Naive B cell (primary cell): ENCODE data around the gene TOMM22. TPM values are rescaled to one million over a fixed set of nuclear protein-coding genes. Genes with fewer than 3 reads are reported as not detected.

Experiments used
- ATAC-seq, 2 donors: fragments of 150-1000 bp; cut with Tn5 transposase; 2 replicates each; pipeline ENCODE4 v1.10.0; 2021; ENCODE audit warnings: low read depth in 2 of 2, mild to moderate bottlenecking in 2 of 2, moderate library complexity in 2 of 2
- DNase-seq: peaks from one replicate; pipeline ENCODE4 v3.0.0; 2022
- H3K27ac Mint-ChIP-seq, 6 donors: one replicate each; pipeline ENCODE4 v1.8.0; 2020 to 2022; ENCODE audit warnings: mild to moderate bottlenecking in 6 of 6, mixed read lengths in 6 of 6, moderate library complexity in 5 of 6, inconsistent platforms in 2 of 6
- H3K27me3 Mint-ChIP-seq, 3 donors: one replicate each; pipeline ENCODE4 v1.8.0; 2021 to 2022; ENCODE audit warnings: mixed read lengths in 3 of 3, mild to moderate bottlenecking in 1 of 3
- H3K36me3 Mint-ChIP-seq, 2 donors: one replicate each; pipeline ENCODE4 v1.8.0; 2020 to 2022; ENCODE audit warnings: mixed read lengths in 2 of 2, inconsistent platforms in 1 of 2, mild to moderate bottlenecking in 1 of 2
- H3K4me1 Mint-ChIP-seq, 3 donors: one replicate each; pipeline ENCODE4 v1.8.0; 2020 to 2022; ENCODE audit warnings: mixed read lengths in 3 of 3, inconsistent platforms in 1 of 3, mild to moderate bottlenecking in 1 of 3, moderate library complexity in 1 of 3
- H3K4me3 Mint-ChIP-seq, 8 donors: one replicate each; pipeline ENCODE4 v1.8.0; 2020 to 2022; ENCODE audit warnings: mild to moderate bottlenecking in 8 of 8, mixed read lengths in 8 of 8, moderate library complexity in 8 of 8, inconsistent platforms in 2 of 8
- H3K9me3 Mint-ChIP-seq, 7 donors: one replicate each; pipeline ENCODE4 v1.8.0; 2020 to 2022; ENCODE audit warnings: mixed read lengths in 7 of 7, mild to moderate bottlenecking in 5 of 7, inconsistent platforms in 2 of 7, moderate library complexity in 1 of 7
- polyA plus RNA-seq, 6 donors: library from polyadenylated mRNA; unstranded; fragments of 300-500 nt; fragmentation: Illumina TruSeq; gene quantifications; one replicate each; pipeline ENCODE4 v1.2.3, GENCODE V29; 2021; ENCODE audit warnings: low read depth in 6 of 6

TOMM22 gene
- polyA plus RNA-seq, 6 donors from 2014 or later: 59.6 to 78.7 (median 71.0) TPM

DNA sequence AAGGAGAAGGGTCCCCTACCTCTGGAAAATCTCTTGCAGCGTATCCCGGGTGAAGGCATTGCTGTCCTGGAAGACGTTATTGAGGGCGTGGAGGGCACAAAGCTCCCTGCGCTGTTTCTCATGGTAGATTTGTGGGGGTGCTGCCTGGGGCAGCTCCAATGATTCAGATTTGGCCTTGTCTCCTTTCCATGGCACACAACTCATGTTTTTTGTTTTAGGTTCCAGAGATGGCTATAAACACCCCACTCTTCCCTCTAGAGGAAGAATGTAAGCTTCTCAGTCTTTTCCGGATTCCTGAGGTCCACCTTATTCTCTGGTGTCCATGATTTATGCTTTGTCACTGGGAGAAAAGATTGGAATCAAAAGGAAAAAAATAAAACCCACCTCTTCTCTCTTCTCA lies 18.0 kb downstream of the TOMM22 start:
- H3K36me3 Mint-ChIP-seq: no peaks in the 10 kb centered on the region
- peaks cover 35 to 58% (median 39%) of the 10 kb centered on the region in 3 donors for H3K4me1 Mint-ChIP-seq
- ATAC-seq (no peak), DNase-seq (no peak)
- peak overlapping the region; percentile 81 to 99 (median 92) for H3K4me3 Mint-ChIP-seq
- no peaks in the 10 kb centered on the region for H3K9me3 Mint-ChIP-seq
- H3K27me3 Mint-ChIP-seq: peaks cover 0 to 4% (median 0%) of the 10 kb centered on the region in 3 donors
- H3K27ac Mint-ChIP-seq: peak overlapping the region; percentile 96 to 100 (median 98)

DNA sequence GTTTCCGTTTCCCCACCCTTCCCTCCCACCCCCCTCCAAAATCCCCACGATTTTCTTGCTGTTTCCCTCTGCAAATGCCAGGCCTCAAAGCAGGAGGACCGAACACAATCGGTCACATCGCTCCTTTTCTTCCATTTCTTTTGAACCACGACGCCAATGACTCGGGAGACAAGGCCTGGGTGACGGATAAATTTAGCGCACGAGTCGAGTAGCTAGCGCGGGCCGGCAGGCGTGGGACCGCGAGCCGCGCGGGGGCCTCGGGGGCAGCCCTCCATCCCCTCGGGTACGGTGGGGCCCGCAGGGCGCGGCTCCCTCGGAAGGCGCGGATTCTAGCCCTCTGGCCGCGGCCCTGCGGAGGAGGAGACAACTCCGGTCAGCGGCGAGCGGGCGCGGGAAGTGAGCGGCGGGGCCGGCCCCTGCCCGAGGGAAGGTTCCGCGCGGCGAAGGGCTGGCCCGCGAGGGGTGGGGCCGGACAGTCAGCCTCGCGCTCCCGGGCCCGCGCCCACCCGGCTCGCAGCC lies 18.6 kb downstream of the TOMM22 start:
- Mint-ChIP-seq H3K27ac (peak overlapping the region; percentile 96 to 100 (median 99)), H3K36me3 (no peaks in the 10 kb centered on the region), H3K4me1 (peaks cover 40 to 61% (median 44%) of the 10 kb centered on the region in 3 donors), H3K9me3 (no peaks in the 10 kb centered on the region), H3K4me3 (peak overlapping the region; percentile 81 to 99 (median 95)), H3K27me3 (peaks cover 0 to 4% (median 0%) of the 10 kb centered on the region in 3 donors)
- DNase-seq: no peak
- ATAC-seq: peak in 1 of 2 donors; percentile 2

DNA sequence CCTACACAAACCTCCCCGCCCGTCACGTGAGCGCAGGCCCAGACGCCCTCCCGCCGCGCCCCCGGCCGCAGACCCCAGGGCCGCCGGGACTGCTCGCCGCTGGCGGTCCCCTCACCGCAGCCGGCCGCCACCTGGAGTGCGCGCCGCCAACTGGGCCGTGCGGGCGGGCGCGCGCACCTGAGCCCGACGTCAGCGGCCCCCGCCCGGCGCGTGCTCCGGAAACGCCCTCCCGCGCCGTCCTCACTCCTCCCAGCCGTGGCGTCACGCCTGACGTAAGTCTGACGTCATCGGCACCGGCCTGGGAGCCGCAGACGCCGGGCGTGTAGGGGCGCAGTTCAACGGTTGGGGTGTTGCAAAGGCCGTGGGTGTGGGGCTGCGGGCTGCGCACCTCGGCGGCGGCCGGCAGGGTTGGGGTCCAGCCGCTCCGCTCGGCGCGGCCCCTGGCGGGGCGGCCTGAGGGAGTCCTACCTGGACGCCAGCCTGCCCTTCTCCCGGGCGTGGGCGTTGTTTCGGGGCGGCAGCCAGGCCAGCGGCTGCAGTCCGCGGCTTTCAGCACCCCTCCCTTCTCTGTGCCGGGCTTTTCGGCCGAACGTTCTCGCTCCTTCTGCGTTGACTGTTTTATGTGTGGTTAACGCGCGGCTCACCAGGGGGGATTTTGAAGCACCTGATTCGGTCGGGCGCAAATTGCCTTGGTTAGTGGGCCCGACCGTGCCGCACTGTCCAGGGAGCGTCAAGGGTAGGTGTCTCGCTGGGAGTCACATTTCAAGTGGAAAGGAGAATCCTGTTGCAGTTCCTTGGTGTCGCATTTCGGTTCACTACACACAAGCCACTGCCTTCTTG lies 19.3 kb downstream of the TOMM22 start, which contains the start of gene JOSD1:
TSS of gene JOSD1 (minus strand) at position 155 of the 840 bp plus-strand sequence. CDS start 956 bp downstream, outside the sequence.
- no peaks in the 10 kb centered on the region for H3K36me3 Mint-ChIP-seq
- H3K4me3 Mint-ChIP-seq: peak within 1 kb of the TSS; percentile 81 to 99 (median 96)
- H3K27me3 Mint-ChIP-seq: peaks cover 0 to 4% (median 0%) of the 10 kb centered on the region in 3 donors
- no peaks in the 10 kb centered on the region for H3K9me3 Mint-ChIP-seq
- DNase-seq (peak; percentile 100), ATAC-seq (peak; percentile 53 to 59)
- peak within 1 kb of the TSS; percentile 97 to 100 (median 100) for H3K27ac Mint-ChIP-seq
- H3K4me1 Mint-ChIP-seq: peaks cover 40 to 61% (median 44%) of the 10 kb centered on the region in 3 donors

DNA sequence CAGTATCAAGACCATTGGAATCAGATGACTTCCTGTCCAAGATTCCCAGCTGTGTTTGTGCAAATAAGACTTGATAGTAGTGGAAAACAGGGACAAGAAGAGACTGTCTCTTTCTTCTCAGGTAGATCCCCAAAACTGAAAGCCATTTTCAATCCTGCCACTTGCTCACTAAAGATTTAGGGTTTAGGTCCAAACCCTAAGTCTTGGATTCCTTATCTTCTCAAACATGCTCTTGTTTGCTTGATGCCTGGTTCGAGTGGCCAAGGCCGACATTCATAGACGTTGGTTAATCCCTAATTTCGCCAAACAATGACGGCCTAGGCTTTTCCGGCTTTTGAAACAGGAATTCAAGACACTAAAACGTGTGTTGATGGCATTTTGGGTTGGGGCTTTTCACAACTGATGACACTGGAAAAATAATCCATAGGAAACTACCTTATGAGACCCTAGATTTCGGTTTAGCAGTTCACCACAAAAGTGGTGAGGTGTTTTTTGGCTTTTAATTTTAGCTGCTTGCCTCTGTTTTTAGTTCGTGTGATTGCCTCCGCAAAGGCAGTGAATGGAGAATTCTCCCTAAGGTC lies 23.0 kb downstream of the TOMM22 start:
- no peaks in the 10 kb centered on the region for H3K9me3 Mint-ChIP-seq
- H3K36me3 Mint-ChIP-seq: no peaks in the 10 kb centered on the region
- peak overlapping the region; percentile 71 to 94 (median 92) for H3K4me3 Mint-ChIP-seq
- peaks cover 48 to 62% (median 55%) of the 10 kb centered on the region in 3 donors for H3K4me1 Mint-ChIP-seq
- peak overlapping the region; percentile 89 to 100 (median 99) for H3K27ac Mint-ChIP-seq
- DNase-seq (no peak), ATAC-seq (no peak)
- peaks cover 0 to 4% (median 0%) of the 10 kb centered on the region in 3 donors for H3K27me3 Mint-ChIP-seq

DNA sequence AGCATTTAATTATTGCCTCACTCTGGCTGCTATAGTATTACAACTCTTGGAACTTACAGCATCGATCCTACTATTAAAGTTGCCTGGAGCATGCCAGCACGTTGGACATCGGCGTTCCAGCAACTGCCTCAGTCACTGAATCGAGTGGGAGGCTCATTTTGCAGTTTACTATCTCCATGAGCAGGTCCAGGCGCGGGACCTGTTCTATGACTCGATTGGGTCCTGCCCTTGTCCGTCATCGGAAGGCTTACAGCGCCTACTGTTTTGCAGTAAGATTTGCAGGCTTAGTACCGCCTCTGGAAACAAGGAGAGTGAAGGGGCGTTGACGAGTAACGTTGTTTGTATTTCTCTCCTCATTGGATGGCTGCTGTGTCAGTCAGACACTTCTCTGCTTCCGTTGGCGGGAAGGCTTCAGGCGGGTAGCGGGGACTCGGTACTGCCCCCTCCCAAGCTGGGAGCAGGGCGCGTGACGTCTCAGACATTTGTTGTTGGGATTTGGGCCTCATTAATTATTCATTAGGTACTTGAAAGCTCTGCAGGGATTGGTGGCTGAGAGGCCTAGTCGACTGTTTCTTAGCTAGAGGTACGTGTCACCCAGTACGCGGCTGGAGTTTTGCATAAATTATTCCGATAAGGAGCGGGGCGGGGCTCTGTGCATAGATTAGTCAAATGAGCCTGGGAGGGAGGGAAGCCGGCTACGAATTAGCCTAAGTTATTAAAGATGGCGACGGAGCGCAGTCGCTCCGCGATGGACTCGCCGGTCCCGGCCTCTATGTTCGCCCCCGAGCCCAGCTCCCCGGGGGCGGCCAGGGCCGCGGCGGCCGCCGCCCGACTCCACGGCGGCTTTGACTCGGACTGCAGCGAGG lies 23.7 kb downstream of the TOMM22 start, which contains the start of gene GTPBP1:
TSS of gene GTPBP1 (plus strand) at position 710 of the 866 bp plus-strand sequence. CDS start at position 722, 12 bp downstream.
- H3K4me1 Mint-ChIP-seq: peaks cover 48 to 64% (median 55%) of the 10 kb centered on the region in 3 donors
- peak within 1 kb of the TSS; percentile 92 to 100 (median 99) for H3K27ac Mint-ChIP-seq
- H3K4me3 Mint-ChIP-seq: peak within 1 kb of the TSS; percentile 87 to 95 (median 92)
- DNase-seq (peak; percentile 98), ATAC-seq (peak; percentile 66 to 67)
- H3K36me3 Mint-ChIP-seq: peaks cover 0 to under 1% of the 10 kb centered on the region in 2 donors
- H3K27me3 Mint-ChIP-seq: peaks cover 0 to 4% (median 0%) of the 10 kb centered on the region in 3 donors
- H3K9me3 Mint-ChIP-seq: no peaks in the 10 kb centered on the region

DNA sequence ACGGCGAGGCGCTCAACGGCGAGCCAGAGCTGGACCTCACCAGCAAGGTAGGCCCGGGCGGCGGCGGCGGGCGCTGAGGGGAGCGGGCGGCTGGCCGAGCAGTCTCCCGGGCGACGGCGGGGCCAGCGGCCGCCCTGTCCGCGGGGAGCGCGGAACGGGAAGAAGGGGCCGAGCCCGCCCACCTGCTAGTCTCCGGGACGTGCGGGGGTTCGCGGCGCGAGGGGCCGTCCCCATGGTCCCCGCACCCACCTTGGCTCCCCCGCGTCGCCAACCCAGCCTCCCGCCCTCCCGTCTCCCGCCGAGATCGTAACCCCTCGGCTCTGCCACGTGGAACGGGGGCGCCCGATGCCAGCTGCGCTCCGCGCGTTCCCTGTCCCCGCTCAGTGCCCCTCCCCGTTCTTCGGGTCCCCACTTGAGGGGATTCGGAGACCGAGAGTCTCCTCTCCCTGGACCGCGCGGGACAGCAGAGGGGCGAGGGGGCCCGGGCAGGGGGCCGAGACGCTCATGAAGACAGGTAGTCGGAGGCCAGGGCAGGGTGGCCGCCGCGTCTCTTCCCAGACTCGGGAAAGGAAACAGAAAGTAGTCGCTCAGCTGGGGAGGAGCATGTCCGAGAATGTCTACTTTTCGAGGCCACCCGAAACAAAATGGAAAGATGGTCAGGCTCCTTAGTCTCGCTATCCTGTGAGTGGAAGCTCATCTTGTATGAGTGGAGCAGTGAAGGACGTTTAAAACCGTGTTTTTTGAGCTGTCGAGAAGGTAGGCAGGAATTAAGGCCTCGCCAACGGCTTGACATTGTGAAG lies 24.5 kb downstream of the TOMM22 start:
- peak; percentile 42 for DNase-seq
- Mint-ChIP-seq H3K27me3 (peaks cover 0 to 2% (median 0%) of the 10 kb centered on the region in 3 donors), H3K27ac (peak overlapping the region; percentile 84 to 99 (median 94)), H3K4me3 (peak overlapping the region; percentile 87 to 95 (median 91)), H3K4me1 (peaks cover 56 to 71% (median 56%) of the 10 kb centered on the region in 3 donors), H3K9me3 (no peaks in the 10 kb centered on the region), H3K36me3 (peaks cover 7 to 8% of the 10 kb centered on the region in 2 donors)
- ATAC-seq: no peak

DNA sequence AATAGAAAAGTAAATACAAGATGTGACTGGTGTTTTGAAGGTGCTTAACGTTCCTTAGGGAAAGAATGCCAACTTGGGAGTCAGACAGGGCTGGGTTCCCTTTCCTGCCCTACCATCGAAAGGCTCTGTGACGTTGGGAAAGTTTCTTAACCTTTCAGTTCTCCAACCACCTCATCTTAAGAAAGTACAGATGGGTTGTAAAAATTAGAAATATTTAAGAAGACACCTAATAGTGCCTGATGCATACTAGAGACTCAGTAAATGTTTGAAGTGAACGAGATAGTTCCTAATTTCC lies 25.1 kb downstream of the TOMM22 start:
- Mint-ChIP-seq H3K27ac (peak overlapping the region; percentile 84 to 96 (median 94)), H3K4me3 (peak overlapping the region; percentile 87 to 95 (median 91)), H3K27me3 (no peaks in the 10 kb centered on the region), H3K36me3 (peaks cover 8% of the 10 kb centered on the region in 2 donors), H3K4me1 (peaks cover 54 to 67% (median 60%) of the 10 kb centered on the region in 3 donors), H3K9me3 (no peaks in the 10 kb centered on the region)
- ATAC-seq (no peak), DNase-seq (no peak)

DNA sequence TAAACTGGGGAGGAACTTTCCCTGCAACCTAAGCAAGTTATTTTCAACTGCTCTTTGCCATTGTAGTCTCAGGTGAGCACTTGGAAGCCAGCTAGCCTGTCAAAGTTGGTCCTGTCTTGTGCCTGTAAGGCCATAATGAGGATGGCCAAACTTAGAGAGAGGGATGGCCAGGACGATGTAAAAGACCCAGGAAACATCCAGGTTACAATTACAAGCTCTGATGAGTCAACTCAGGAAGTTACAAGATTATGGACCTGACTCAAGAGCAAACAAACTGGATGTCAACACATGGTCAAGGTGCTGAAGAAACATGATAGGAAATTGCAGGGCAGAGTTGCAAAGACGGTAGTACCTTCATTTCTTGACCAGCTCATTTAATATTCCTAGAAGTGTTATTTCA lies 25.6 kb downstream of the TOMM22 start:
- Mint-ChIP-seq H3K27ac (peak overlapping the region in 5 of 6 donors; percentile 84 to 96 (median 95)), H3K36me3 (peaks cover 8% of the 10 kb centered on the region in 2 donors), H3K9me3 (no peaks in the 10 kb centered on the region), H3K4me1 (peaks cover 59 to 67% (median 65%) of the 10 kb centered on the region in 3 donors), H3K27me3 (no peaks in the 10 kb centered on the region), H3K4me3 (peak overlapping the region; percentile 87 to 95 (median 91))
- ATAC-seq (no peak), DNase-seq (no peak)

DNA sequence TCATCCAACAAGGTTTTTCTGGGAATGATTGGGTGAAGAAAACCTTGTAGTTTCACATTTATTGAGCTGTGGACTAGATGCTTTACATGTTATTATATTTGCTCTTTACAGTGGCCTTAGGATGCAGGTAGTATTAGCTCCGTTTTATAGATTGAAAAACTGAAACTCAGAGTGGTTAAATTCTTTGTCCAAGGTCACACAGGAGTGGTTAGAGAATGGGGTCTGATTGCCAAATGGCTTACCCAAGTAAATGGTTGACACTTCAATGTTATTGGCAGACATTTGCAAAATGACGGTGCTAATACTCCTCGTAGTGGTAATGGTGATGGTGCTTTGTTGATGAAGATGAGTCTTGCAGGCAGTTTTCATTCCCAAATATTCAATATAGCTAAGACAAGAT lies 26.2 kb downstream of the TOMM22 start:
- peak overlapping the region in 5 of 6 donors; percentile 86 to 96 (median 94) for H3K27ac Mint-ChIP-seq
- DNase-seq: no peak

DNA sequence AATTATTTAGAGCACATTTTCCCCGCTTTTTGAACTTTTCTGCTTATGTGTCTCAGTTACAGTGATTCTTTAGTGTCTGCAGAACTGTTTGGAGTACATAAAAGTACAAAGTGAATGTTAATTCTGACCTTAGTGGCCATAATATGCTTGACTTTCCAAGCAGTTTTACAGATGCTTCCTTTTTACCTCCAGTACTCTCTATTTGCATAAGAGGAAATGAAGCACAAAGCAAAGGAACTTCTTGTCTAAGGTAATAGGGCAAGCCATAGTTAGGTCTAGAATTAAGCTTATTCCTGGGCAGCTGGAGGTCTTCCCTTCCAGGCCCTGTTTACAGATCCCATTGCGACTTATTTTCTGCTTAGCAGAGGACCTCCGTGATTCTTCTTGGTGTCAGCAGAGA lies 27.5 kb downstream of the TOMM22 start:
- Mint-ChIP-seq H3K27ac (peak overlapping the region in 5 of 6 donors; percentile 91 to 95 (median 94)), H3K36me3 (peaks cover 8 to 18% of the 10 kb centered on the region in 2 donors), H3K9me3 (no peaks in the 10 kb centered on the region), H3K27me3 (no peaks in the 10 kb centered on the region), H3K4me1 (peaks cover 76 to 82% (median 80%) of the 10 kb centered on the region in 3 donors), H3K4me3 (peak overlapping the region; percentile 62 to 95 (median 76))
- DNase-seq (peak; percentile 59), ATAC-seq (peak; percentile 6 to 14)

More for the DNA sequence above, 26.2 kb downstream of the TOMM22 start:
- H3K4me1 Mint-ChIP-seq: peaks cover 65 to 73% (median 71%) of the 10 kb centered on the region in 3 donors
- H3K36me3 Mint-ChIP-seq: peaks cover 8 to 11% of the 10 kb centered on the region in 2 donors
- no peaks in the 10 kb centered on the region for H3K9me3 Mint-ChIP-seq
- peak overlapping the region; percentile 19 to 95 (median 90) for H3K4me3 Mint-ChIP-seq
- H3K27me3 Mint-ChIP-seq: no peaks in the 10 kb centered on the region
- ATAC-seq: no peak

DNA sequence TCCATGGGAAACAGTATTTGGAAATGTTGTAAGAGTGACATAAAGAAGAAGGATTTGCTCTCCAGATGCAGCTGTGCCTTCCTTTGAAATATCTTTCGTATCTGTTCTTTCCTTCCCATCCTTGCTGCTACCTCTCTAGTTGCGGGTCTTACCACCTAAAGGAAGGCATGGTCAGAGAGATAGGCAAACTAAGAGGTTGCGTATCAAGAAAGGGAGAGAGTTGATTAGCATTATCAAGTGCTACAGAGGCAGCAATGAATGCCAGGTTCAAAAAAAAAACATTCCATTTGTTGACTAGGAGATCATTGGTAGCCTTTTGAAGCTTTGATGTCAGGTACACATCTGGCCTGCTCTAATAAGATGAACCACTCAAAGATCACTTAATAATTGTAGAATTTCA lies 28.6 kb downstream of the TOMM22 start:
- Mint-ChIP-seq H3K4me3 (no peak overlapping the region), H3K27me3 (no peaks in the 10 kb centered on the region), H3K4me1 (peaks cover 80 to 86% (median 84%) of the 10 kb centered on the region in 3 donors), H3K9me3 (no peaks in the 10 kb centered on the region), H3K27ac (peak overlapping the region in 5 of 6 donors; percentile 68 to 95 (median 88)), H3K36me3 (peaks cover 8 to 18% of the 10 kb centered on the region in 2 donors)
- DNase-seq: no peak
- ATAC-seq: no peak

DNA sequence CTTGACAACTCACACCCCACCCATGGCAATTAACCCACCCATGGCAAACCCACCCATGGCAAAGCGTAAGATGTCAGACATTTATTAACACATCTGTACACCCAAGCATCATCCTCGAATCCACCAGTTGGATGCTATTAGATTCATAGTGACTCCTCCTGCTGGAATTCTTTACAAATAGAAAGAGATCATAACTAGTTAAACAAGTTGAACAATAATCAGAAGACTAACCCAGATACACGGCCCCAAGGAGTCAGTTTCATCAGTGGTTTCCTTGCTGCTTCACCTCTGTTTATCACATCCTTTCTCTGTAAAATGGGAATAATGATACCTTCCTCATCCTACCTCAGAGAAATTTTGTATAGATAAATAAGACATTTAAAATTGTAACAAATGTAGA lies 29.1 kb downstream of the TOMM22 start:
- Mint-ChIP-seq H3K4me3 (peak overlapping the region in 1 of 8 donors; percentile 2), H3K4me1 (peaks cover 81 to 89% (median 86%) of the 10 kb centered on the region in 3 donors), H3K36me3 (peaks cover 8 to 18% of the 10 kb centered on the region in 2 donors), H3K27ac (peak overlapping the region; percentile 47 to 95 (median 82)), H3K9me3 (no peaks in the 10 kb centered on the region), H3K27me3 (no peaks in the 10 kb centered on the region)
- ATAC-seq (no peak), DNase-seq (no peak)
